Anterior cingulate cortex (tissue), 58 donors: ENCODE measurements around the gene ZNF281.

Source experiments
- DNase-seq, 58 donors: peaks; one replicate each; lab custom pipeline; 2025; lab: John Stamatoyannopoulos, UW

ZNF281 gene

DNA sequence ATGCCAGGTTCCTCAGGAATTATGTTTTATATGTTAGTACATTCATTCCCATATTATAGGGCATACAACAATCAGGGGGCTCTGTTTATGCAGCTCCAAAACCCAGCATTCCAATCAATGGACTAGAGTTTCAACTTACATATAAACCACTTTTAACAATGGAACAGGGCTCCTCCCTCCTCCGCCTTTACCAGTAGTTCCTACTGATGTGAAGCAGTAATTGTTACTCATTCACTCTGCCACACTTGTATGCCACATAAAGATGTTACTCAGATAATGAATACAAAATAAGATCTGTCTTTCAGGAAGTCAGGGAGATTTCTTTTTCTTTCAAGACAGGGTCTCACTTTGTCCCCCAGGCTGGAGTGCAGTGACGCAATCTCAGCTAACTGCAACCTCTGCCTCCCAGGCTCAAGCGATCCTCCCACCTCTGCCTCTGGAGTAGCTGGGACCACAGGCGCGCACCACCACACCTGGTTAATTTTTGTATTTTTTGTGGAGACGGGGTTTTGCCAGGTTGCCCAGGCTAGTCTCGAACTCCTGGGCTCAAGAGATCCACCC lies 17.1 kb downstream of the ZNF281 start:
- no peak for DNase-seq

DNA sequence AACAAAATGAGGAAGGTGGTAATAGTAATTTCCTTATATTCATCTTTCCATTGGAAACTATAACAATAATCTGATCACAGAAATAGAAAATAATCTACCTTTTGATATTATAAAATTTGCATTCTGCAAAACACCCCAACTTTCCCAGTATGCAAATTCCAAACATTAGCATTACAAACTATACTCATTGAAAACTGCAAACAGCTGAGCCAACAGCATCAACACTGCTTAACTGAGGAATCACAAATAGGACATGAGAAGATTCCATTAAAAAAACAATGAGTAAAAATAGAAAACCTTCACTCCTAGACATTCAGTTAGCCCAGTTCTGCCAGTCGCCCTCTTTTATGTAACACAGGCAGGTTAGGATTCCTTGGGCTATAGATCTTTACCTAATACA lies 18.1 kb downstream of the ZNF281 start:
- DNase-seq, result no peak

DNA sequence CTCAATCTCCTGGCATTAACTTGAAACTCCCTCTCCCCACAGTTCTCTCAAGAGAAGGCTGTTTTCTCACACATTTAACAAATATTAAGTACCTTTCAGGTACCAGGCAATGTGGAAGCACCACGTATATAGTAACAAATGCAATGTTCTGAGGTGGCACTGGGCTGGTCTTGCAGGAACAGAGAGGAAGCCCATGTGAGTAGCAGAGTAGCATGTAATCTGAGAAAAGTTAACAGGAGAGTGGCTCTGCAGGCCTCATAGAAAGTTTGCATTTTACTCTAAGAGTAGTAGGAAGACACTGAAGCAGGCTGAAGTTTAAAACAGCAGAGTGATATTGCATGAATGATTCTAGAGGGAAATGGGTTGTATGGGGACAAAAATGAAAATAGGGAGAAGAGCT lies 21.0 kb downstream of the ZNF281 start:
- no peak for DNase-seq

DNA sequence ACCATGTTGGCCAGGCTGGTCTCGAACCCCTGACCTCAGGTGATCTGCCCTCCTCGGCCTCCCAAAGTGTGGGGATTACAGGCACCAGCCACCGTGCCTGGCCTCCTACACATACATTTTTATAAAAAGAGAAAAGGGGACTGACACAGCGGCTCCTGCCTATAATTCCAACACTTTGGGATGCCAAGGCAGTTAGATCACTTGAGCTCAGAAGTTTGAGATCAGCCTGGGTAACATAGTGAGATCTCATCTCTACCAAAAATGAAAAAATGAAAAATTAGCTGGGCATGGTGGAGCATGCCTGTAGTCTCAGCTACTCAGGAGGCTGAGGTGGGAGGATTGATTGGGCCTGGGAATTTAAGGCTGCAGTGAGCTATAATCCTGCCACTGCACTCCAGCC lies 23.4 kb downstream of the ZNF281 start:
- no peak for DNase-seq

DNA sequence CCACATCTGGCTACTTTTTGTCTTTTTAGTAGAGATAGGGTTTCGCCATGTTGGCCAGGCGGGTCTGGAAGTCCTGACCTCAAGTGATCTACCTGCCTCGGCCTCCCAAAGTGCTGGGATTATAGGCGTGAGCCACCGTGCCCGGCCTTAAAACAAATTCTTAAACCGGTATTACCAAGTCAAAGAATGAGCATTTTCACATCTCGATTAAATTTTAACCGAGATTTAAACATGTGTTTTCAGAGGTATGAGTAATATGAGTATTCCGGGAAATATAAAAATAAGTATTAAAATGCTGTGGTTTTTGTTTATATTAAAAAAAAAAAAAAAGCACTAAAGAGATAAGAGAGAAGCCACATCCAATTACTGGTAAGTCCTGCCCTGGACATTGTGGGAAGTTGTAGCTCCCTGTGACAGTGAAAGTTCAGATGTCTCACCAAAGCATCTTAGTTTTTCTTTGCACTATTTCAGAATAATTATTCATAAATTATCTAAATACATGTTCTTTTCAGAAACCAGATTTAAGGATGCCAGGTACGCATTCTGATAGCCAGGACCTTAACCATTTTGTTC lies 24.9 kb downstream of the ZNF281 start:
- DNase-seq, result no peak

DNA sequence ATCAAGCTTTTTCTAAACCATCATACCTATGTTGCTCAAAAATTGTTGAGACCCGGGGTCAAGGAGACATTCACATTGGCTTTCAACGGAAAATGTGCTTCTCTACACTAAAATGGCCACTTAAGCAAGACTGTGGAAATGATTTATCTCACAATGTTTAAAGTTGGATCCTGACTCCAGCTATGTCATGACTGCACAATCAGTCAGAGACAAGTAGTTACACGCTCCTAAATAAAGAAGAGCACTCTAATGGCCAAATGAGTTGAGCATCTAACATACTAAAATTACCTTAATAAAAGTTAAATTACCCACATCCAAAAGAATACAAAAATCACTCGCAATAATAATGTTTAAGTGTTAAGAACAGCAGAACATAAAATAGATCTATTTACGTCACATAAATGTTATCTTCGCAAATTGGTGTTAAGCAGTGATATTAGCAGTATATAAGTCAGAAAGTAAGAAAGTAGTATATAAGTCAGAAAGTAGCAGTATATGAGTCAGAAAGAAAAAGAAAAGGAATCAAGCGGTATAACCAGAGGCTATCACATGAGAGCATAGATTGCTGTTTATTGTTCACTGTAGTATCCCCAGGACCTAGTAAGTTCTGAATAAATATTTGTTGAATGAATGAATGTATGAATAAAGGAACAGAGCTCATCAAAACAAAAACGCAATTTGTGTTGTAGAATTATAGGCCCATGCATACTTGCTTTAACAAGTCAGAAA lies 28.4 kb downstream of the ZNF281 start:
- DNase-seq, result no peak

DNA sequence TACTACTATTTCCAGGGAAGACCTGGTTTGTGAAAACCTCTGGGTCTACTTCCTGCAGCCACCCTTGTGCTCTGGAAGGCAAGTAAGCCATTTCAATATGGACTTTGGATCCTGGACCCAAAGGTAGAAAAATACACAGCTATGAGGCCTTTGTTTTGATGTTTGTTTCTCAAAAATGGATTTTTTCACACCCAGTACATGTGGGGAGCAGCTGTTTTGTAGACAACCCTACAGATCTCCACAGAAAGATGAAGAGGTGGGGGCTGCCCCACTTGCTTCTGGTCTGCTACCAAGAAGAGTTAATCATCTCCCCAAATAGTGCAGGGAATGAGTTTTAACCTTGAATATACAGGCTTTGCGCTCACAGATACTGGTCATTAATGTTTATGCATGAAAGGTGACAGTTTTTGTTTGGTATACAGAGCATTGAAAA lies 29.2 kb downstream of the ZNF281 start:
- DNase-seq, result no peak

DNA sequence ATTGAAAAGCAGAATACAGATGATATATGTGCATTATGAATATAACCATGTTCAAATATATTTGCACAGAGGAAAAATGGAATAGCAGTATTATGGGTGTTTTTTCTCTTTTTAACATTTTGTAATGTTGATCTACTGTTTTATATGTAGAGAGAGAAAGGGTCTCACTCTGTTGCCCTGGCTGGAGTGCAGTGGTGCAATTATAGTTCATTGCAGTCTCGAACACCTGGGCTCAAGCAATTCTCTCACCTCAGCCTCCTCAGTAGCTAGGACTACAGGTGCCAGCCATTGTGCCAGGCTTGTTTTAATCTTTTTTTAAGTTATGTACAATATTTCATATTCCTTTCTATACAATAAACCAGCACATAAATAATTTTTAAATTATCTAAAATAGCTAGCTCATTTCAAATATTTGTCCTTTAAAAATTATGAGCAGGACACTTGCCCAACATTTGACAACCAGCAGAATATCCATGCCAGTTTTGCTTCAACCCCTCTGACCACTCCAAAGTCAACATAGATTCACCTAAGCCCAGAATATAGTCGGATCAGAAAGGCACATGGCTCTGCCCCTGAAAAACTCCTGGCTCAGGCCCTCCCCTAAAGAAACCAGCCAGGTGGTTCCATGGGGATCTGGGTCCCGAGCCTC lies 29.8 kb downstream of the ZNF281 start:
- no peak for DNase-seq

DNA sequence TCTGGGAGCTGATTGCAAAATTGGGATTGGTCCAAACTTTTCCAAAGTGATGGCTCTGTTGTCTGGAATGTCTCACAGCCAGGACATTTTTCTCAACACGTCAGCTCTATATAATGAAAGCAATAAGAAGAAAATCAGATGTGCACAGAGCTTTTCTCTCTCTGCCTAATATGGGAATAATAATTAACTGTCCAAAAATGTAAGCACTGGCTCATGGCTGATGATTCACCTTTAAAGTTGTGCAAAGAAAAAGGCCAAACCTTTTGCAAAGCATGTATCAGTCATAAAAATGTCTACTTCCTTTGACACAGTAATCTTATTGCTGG lies 30.4 kb downstream of the ZNF281 start:
- no peak for DNase-seq

DNA sequence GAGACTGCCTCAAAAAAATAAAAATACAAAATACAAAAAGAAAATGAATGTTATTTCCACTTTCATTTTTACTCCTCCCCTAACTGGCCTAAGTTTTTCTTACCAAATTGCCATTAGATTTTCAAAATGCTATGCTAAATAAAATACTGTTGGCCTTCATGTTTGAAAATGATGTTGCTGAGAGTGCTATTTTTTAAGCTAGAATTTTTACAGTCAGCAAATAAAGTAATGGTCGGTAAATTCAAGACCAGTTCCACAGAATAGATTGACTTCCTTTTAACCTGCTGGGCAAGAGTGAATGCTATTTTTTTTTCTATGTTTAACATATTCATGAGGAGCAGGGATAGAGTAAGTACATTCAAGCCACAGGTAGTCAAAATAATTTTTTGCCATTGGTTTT lies 31.7 kb downstream of the ZNF281 start:
- DNase-seq, result no peak

DNA sequence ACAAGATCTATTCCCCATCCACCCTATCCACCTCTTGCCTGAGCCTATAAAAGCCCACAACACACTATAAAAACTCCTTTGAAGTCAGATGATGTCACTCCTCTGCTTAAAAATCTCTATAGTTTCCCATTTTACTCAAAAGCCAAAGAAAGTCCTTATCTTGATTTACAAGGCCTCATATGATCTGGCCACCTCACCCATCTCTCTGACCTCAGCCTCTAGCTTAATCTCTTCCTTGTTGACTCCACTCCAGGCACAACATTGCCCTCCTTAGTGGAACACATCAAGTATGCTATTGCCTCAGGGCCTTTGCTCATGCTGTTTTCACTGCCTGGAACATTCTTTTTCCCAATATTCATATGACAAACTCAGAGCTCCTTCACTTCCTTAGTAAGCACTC lies 33.3 kb downstream of the ZNF281 start:
- DNase-seq, result no peak

DNA sequence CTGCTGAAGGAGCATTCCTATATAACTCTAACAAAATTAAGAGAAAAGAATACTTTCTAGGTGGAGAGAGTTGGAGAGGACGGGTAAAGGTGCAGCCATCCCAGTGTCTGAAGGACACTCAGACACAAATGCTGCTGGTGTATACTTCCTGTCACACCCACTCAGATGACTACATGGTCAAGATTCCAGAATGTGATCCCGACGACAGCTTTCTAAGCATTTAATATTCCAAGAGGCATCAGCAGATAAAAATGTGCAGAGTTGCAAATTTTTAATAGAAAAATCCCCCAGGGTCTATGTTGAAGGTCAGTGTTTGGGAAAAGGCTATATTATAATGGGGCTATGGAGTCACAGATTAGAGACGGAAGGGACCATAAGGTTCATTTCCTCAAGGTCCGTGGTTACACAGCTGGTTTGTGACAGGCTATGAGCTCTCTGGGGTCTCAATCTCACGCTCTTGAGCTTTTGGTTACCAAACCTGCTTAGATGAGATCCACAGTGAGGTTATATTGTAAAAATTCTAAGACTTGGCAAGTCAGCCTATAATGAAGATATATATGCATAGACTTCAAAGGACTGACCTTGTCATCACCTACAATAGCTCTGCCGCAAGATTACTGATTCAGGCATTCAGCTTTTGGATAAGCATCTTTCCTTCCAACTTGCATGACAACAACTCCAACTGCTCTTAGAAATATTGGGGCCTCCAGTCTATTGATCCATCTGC lies 35.1 kb downstream of the ZNF281 start:
- DNase-seq, result no peak

DNA sequence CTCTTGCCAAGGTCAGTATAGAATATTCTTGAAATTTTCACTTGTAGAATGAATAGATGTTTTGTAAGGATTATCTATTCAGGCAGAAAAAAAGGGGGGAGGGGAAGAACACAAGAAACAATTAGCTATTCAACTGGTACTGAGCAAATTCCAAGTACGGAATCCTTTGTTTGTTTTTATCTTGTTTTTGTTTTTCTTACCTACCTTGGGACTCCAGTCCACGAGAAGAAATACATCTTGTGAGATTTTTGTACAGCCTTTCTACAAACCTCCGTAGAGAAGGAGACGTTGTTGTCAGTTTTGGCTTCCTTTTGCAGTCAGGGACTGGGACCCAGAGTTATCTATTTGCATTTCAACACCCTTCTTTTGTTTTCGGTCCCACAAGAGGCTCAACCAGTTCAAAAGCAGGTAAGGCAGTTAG lies 36.0 kb downstream of the ZNF281 start:
- peak in 1 of 58 donors; percentile 60 for DNase-seq

DNA sequence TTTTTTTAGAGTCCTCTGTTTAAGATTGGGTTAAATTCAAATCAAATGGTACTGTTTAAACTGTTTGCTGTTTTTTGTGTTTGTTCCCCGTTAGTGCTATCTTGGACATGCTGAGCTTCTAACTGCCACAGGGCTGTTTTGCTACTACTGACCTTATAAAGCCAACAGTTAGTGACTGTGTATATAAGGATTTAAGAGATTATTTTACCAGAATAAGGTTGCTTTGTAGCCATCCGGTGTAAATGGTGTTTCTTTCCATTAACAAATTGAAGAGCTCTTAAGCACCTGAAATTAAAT lies 37.0 kb downstream of the ZNF281 start:
- DNase-seq, result no peak

DNA sequence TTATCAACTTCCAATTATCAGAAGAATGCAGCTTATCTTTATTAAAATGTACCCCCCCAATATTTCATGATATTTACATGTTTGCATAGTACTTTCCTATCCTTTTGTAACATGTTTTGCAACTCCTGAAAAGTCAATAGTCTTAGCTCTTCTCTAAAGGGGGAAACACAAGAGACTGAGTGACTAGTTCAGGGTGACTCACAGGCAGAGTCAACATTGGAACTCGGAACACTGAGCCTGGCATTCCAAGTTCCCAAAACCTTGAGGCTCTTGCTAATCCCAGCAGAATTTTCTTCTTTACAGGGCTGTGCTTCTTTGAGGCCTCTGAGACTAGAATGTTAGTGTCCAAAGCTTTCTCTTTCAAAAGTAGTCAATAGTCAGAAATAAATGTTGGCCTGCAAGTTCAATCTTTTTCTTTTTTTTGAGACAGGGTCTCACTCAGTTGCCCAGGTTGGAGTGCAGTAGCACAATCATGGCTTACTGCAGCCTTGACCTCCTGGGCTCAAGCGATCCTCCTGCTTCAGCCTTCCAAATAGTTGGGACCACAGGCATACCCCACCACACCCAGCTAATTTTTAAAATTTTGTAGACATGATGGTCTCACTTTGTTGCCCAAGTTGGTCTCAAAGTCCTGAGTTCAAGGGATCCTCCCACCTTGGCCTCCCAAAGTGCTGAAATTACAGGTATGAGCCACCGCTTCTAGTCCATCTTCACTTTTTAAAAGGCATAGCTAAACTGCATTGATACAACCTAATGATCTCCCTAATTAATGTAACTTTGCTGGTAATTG lies 37.5 kb downstream of the ZNF281 start:
- no peak for DNase-seq

DNA sequence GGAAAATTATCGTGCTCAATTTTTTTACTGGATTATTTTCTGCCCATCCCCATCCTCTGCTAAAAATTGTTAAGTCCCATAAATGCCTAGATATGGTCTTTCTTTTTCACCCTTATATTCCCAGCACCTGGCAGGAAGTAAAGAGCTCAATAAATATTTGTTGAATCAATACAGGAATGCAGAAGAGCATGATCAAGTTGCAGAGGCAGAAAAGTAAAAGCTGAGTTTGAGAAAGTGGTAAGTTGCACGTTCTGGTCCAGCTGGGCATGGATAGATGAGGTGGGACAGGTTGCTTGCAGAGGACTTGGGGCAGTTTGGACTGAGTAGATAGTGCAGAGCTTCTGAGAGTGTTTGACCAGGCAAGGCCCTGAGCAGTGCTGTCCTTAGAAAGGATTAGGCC lies 40.1 kb downstream of the ZNF281 start:
- no peak for DNase-seq

DNA sequence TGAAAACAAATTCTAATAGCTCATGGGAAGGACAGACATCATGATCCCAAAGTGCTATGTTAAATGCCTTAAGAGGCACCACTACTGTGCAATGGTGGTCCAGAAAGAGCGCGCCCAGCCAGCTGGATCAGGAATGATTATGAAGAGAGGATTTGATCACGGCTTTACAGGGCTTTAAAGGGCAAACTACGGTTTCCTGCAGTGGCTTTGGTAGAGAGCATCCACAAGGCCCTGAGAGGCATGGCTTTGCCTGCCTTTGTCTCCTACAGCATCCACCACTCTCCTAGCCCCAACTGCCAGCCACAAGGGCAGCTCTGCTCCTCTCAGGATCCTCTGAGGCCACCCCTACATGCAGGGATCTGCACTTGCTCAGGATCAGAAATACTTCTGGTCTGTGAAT lies 40.7 kb downstream of the ZNF281 start:
- no peak for DNase-seq

DNA sequence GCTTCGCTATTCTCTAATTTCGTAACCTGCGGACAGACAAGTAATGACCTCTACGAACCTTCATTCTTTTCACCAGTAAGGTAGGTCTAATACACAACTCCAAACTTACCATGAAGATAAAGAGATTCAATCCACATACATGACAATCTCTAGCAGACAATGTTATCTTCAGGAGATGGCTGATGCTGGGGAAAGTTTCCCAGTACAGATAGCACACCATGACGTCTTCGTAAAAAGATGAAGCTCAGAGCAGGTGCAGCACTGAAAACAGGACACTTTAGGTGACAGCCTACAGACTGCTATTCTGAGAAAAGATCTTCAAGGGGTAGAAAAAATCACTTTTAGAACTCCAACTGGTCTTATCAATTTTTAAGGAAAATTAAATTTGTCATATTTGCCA lies 41.3 kb downstream of the ZNF281 start:
- no peak for DNase-seq

DNA sequence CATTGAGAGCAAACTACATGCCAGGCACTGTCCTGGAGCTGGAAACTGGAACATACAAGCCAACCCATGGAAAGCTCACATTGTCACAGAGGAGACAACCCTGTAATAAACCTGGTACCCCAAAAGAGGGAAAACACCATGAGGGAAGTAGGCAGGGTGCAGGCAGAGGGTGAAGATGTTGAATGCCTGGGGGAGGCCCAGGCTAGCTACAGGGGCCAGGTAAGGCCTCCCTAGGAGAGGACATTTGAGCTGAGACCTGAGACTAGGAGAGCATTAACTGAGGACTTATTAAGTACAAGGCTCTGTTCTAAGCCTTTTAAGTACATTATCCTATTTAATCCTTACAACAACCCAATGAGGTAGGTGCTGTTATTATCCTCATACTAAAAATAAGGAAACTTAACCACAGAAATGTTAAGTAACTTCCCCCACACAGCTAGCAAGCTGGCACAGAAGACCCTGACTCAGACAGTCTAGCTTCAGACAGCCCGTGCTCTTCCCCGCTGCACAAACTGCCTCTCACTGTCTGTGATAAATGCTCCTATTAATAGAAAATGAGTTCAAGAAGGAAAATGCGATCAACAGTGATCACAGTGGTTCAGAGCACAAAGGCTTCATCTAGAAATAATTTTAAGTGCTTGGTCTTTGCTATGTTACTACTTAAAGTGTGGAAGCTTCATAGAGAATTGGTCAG lies 41.8 kb downstream of the ZNF281 start:
- peak in 19 of 58 donors; percentile 4 to 44 (median 14) for DNase-seq
